GM18505 (cell line): ENCODE data around the gene AFAP1L1.
"Not testable (repeated sequence)": the region's sequence is repeated elsewhere in the genome, so short reads cannot be mapped to it uniquely, and the experiment has no call there.

Source experiments
- ATAC-seq: cut with Tn5 transposase; IDR thresholded peaks from one replicate; pipeline ENCODE4 v1.9.1; 2021; ENCODE audit not compliant: unreplicated experiment
- POLR2A ChIP-seq: IDR thresholded peaks from 4 replicates; pipeline ENCODE4 v1.6.1; 2011; ENCODE audit warnings: borderline replicate concordance; ENCODE audit not compliant: insufficient read depth, insufficient read length; ENCODE audit errors: extremely low read depth

Gene AFAP1L1

GRCh38 chr5:149267241-149267973 lies 4.3 kb upstream of the AFAP1L1 start:
- ATAC-seq, result no peak
- TF ChIP-seq POLR2A, result no peak

- no peak for TF ChIP-seq POLR2A
- no peak for ATAC-seq
Measured at GRCh38 chr5:149268928-149269557, 2.6 kb upstream of the AFAP1L1 start.

GRCh38 chr5:149271195-149271715 lies 404 bp upstream of the AFAP1L1 start:
- no peak for ATAC-seq
- no peak for TF ChIP-seq POLR2A

- not testable (repeated sequence) for ATAC-seq
Measured at GRCh38 chr5:149272781-149273180, 1.1 kb downstream of the AFAP1L1 start.

GRCh38 chr5:149273237-149273636 lies 1.6 kb downstream of the AFAP1L1 start:
- TF ChIP-seq POLR2A, result no peak
- ATAC-seq, result no peak

DNA sequence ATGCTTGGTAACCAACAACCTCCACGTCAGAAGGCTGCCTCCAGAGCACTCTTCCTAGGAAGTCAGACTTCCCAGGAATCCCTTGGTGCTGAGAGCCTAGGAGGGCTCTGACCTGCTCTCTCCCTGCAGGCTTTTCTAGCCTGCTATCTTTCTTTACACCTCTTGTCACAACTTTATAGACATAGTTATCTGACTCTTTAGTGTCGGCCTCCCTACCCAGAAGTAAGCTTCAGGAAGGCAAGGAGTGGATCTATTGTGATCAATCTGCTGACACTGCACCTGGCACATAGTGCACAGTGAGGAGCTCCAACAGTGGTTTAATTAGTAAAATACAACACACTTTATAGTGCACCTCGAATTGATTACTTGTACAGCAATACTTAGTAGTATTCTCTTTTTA lies 2.3 kb downstream of the AFAP1L1 start:
- no peak for TF ChIP-seq POLR2A
- no peak for ATAC-seq

DNA sequence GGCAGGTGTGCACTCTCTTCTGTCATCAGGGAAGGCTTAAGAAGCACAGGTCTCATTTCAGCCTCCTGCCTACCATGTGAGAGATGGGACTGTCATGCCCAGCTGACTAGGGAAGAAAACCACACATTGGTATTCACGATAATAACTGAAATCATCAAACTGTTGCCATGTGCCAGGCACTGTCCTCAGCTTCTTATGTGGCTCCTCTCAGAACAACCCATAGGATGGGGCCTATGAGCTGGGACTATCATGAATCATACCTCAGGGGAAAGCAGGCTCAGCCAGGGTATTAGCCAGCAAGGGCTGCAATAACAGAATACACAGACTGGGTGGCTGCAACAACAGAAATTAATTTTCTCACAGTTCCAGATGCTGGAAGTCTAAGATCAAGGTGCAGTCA lies 3.3 kb downstream of the AFAP1L1 start:
- TF ChIP-seq POLR2A, result no peak
- no peak for ATAC-seq

- no peak for TF ChIP-seq POLR2A
- ATAC-seq, result no peak
Measured at GRCh38 chr5:149277801-149278200, 6.1 kb downstream of the AFAP1L1 start.

- no peak for TF ChIP-seq POLR2A
- no peak for ATAC-seq
Measured at GRCh38 chr5:149278451-149279210, 7.0 kb downstream of the AFAP1L1 start.

GRCh38 chr5:149279661-149280060 lies 8.0 kb downstream of the AFAP1L1 start:
- no peak for ATAC-seq
- TF ChIP-seq POLR2A, result no peak

- no peak for TF ChIP-seq POLR2A
- no peak for ATAC-seq
Measured at GRCh38 chr5:149280124-149280523, 8.5 kb downstream of the AFAP1L1 start.

- no peak for TF ChIP-seq POLR2A
- ATAC-seq, result no peak
Measured at GRCh38 chr5:149280802-149281201, 9.1 kb downstream of the AFAP1L1 start.

- no peak for ATAC-seq
- TF ChIP-seq POLR2A, result no peak
Measured at GRCh38 chr5:149282027-149282965, 10.6 kb downstream of the AFAP1L1 start.
